ENCODE measurements around the gene UTS2R.

DNA sequence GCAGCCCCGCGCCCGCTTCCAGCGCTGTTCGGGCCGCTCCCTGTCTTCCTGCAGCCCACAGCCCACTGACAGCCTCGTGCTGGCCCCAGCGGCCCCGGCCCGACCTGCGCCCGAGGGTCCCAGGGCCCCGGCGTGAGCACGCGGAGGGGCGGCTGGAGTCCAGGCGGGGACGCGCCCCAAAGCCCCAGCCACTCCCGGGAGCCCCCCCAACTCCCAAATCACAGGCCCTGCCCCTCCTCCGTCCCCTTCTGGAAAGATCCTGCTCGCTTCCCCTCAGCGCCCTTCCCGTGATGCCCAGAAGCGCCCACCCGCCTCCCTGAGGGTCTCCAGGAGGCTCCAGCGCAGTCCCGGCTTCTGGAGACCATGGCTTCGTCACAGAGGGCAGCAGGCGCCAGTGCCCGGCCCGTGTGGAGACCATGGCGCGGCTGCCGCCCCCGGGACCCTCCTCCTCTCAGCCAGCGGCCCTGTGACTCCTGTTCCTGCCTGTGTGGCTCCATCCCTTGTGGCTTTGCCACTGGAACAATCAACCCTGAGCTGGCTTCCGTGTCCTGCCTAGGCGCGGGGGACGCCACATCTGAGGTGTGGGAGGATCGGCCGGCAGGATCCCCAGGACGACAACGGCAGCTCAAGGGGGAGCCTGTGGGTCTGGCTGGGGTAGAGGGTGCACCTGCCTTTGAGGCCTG is 3.9 kb downstream of the UTS2R start:
- TF ChIP-seq POLR2A (IDR thresholded peaks at IDR 0.05; ENCODE audit: low read depth) (no peak), POLR2AphosphoS5 (IDR thresholded peaks at IDR 0.05) (no peak), EP300 (IDR thresholded peaks at IDR 0.05) (no peak)
- TF ChIP-seq, protein P1, sequence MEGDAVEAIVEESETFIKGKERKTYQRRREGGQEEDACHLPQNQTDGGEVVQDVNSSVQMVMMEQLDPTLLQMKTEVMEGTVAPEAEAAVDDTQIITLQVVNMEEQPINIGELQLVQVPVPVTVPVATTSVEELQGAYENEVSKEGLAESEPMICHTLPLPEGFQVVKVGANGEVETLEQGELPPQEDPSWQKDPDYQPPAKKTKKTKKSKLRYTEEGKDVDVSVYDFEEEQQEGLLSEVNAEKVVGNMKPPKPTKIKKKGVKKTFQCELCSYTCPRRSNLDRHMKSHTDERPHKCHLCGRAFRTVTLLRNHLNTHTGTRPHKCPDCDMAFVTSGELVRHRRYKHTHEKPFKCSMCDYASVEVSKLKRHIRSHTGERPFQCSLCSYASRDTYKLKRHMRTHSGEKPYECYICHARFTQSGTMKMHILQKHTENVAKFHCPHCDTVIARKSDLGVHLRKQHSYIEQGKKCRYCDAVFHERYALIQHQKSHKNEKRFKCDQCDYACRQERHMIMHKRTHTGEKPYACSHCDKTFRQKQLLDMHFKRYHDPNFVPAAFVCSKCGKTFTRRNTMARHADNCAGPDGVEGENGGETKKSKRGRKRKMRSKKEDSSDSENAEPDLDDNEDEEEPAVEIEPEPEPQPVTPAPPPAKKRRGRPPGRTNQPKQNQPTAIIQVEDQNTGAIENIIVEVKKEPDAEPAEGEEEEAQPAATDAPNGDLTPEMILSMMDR (IDR thresholded peaks at IDR 0.05) = no peak

All from esophagus muscularis mucosa (tissue), 4 donors.